ENCODE results near the gene PKP3. TPM values are rescaled to one million over a fixed set of nuclear protein-coding genes. Genes with fewer than 3 reads are reported as not detected.
"Not testable (repeated sequence)": the region's sequence is repeated elsewhere in the genome, so short reads cannot be mapped to it uniquely, and the experiment has no call there.

Gene PKP3
- total RNA-seq, 4 donors from 2014 or later = 0.55 to 1.3 TPM; not detected in 2

- Histone ChIP-seq H3K9me3 (no peaks in the 10 kb centered on the region), H3K27ac (no peak overlapping the region), H3K4me3 (no peak overlapping the region), H3K27me3 (peaks cover 0 to under 1% (median 0%) of the 10 kb centered on the region in 3 donors), H3K36me3 (no peaks in the 10 kb centered on the region), H3K4me1 (no peaks in the 10 kb centered on the region)
- intact Hi-C loops (cut with DNase I; ENCODE audit: low total_unique reads) = no loop called here
- ATAC-seq (no peak), DNase-seq (no peak)
- in situ Hi-C loops (cut with MboI; ENCODE audit: low sequenced_read_pairs in 4 of 4) = no loop called here
- no peak for TF ChIP-seq POLR2A (IDR thresholded peaks at IDR 0.05)
- TF ChIP-seq, protein P1, sequence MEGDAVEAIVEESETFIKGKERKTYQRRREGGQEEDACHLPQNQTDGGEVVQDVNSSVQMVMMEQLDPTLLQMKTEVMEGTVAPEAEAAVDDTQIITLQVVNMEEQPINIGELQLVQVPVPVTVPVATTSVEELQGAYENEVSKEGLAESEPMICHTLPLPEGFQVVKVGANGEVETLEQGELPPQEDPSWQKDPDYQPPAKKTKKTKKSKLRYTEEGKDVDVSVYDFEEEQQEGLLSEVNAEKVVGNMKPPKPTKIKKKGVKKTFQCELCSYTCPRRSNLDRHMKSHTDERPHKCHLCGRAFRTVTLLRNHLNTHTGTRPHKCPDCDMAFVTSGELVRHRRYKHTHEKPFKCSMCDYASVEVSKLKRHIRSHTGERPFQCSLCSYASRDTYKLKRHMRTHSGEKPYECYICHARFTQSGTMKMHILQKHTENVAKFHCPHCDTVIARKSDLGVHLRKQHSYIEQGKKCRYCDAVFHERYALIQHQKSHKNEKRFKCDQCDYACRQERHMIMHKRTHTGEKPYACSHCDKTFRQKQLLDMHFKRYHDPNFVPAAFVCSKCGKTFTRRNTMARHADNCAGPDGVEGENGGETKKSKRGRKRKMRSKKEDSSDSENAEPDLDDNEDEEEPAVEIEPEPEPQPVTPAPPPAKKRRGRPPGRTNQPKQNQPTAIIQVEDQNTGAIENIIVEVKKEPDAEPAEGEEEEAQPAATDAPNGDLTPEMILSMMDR (IDR thresholded peaks at IDR 0.05 in 4 of 5, conservative IDR thresholded peaks at IDR 0.05 in 1 of 5) = no peak
These were observed 6.7 kb upstream of the PKP3 start for GRCh38 chr11:387193-387793.

GRCh38 chr11:389369-389768 lies 4.6 kb upstream of the PKP3 start:
- ATAC-seq; intact Hi-C loops (cut with DNase I; ENCODE audit: low total_unique reads); DNase-seq; H3K27ac ChIP-seq; H3K9me3 ChIP-seq; in situ Hi-C loops (cut with MboI; ENCODE audit: low sequenced_read_pairs in 4 of 4); H3K36me3 ChIP-seq; H3K4me3 ChIP-seq; H3K4me1 ChIP-seq: not testable (repeated sequence)
- H3K27me3 ChIP-seq = peaks cover 0 to 15% (median 7%) of the 10 kb centered on the region in 3 donors

DNA sequence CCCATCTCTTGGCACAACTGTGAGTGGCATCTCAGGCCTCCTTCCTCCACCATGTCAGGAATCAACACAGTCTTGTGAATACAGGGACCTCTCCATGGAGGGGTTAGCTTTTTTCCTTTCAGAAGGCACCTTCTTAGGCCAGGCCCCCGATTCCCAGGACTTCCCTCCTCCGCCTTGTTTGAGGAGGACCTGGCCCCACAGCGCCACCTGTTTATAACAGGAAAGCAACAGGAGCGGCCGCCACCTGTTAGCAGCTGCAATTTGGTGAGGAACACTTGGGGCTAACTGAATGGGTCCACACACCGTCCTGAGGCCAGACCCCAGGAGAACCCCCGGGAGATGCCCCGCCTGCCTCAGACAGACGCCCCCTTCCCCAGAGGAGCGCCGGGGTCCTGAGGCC lies 3.8 kb upstream of the PKP3 start:
- Histone ChIP-seq H3K9me3 (no peaks in the 10 kb centered on the region), H3K27ac (no peak overlapping the region), H3K4me3 (no peak overlapping the region), H3K27me3 (peaks cover 0 to 17% (median 7%) of the 10 kb centered on the region in 3 donors), H3K36me3 (no peaks in the 10 kb centered on the region), H3K4me1 (no peaks in the 10 kb centered on the region)
- no peak for DNase-seq
- intact Hi-C loops (cut with DNase I; ENCODE audit: low total_unique reads) = no loop called here
- no peak for ATAC-seq
- in situ Hi-C loops (cut with MboI; ENCODE audit: low sequenced_read_pairs in 4 of 4) = no loop called here
- no peak for TF ChIP-seq POLR2A (IDR thresholded peaks at IDR 0.05)
- TF ChIP-seq, protein P1 (IDR thresholded peaks at IDR 0.05 in 4 of 5, conservative IDR thresholded peaks at IDR 0.05 in 1 of 5) = no peak

DNA sequence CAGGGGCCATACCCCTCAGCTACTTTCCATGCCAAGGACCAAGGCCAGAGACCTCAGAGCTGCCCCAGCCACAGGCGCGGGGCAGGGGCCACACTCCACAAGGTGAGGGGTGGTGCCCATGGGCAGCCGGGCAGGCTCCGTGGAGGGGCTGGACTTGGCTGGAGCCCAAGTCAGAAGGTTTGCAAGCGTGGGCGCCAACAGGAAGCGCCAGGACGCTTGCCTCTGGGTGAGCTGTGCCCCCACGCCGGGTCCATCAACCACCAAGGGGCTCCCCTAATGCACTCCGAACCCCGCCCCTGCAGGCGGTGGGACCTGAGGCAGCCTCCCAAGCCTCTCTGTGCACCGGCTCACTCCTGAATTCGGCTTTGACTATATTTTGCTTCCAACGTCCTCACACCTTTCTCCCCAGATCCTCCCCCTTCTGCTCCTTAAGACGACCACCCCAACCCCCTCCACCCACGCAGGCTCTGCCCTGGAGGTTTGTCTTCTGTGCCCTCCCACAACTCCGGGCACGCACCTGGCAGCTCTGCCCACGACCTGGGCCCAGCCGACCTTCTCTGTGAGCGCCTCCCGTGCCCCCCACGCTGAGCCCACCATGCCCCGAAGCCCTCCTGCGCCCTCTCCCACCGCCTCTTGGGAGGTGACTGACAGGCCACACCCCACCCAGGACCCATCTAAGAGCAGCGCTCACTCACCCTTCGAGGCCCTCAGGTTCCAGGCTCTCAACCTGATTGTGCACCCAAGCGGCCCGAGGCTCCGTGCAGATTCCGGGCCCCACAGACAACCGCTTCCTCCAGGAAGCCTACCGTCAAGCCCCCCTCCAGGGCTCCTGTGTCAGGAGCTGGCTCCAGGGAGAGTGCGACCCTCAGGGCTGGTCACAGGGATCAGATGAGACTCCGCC lies 2.6 kb upstream of the PKP3 start:
- no peak overlapping the region for H3K4me3 ChIP-seq
- intact Hi-C loops (cut with DNase I; ENCODE audit: low total_unique reads) (no loop called here), in situ Hi-C loops (cut with MboI; ENCODE audit: low sequenced_read_pairs in 4 of 4) (no loop called here)
- no peak overlapping the region for H3K27ac ChIP-seq
- no peak for TF ChIP-seq POLR2A (IDR thresholded peaks at IDR 0.05)
- TF ChIP-seq, protein P1 (IDR thresholded peaks at IDR 0.05 in 4 of 5, conservative IDR thresholded peaks at IDR 0.05 in 1 of 5) = no peak
- H3K27me3 ChIP-seq = peaks cover 7 to 28% (median 7%) of the 10 kb centered on the region in 3 donors
- no peak for ATAC-seq
- DNase-seq = no peak
- no peaks in the 10 kb centered on the region for H3K36me3 ChIP-seq
- H3K4me1 ChIP-seq = no peaks in the 10 kb centered on the region
- H3K9me3 ChIP-seq = no peaks in the 10 kb centered on the region

- no peaks in the 10 kb centered on the region for H3K36me3 ChIP-seq
- no peak overlapping the region for H3K4me3 ChIP-seq
- intact Hi-C loops (cut with DNase I; ENCODE audit: low total_unique reads) (no loop called here), in situ Hi-C loops (cut with MboI; ENCODE audit: low sequenced_read_pairs in 4 of 4) (no loop called here)
- H3K9me3 ChIP-seq = no peaks in the 10 kb centered on the region
- H3K27ac ChIP-seq = no peak overlapping the region
- ATAC-seq (no peak), DNase-seq (no peak)
- no peak for TF ChIP-seq POLR2A (IDR thresholded peaks at IDR 0.05)
- TF ChIP-seq, protein P1 (IDR thresholded peaks at IDR 0.05 in 4 of 5, conservative IDR thresholded peaks at IDR 0.05 in 1 of 5) = no peak
- H3K27me3 ChIP-seq = peaks cover 10 to 37% (median 12%) of the 10 kb centered on the region in 3 donors
- peaks cover 0 to 4% of the 10 kb centered on the region in 2 donors for H3K4me1 ChIP-seq
These were observed 1.8 kb upstream of the PKP3 start for GRCh38 chr11:392102-392777.
